ENCODE results near the gene RER1. TPM values are rescaled to one million over a fixed set of nuclear protein-coding genes. Genes with fewer than 3 reads are reported as not detected.

The RER1 gene
- total RNA-seq, 2 donors from 2014 or later: 114 TPM

- H3K36me3 Mint-ChIP-seq (ENCODE audit: low read depth): no peaks in the 10 kb centered on the region
- H3K4me1 Mint-ChIP-seq: no peaks in the 10 kb centered on the region
- DNase-seq: no peak
- TF ChIP-seq CTCF (conservative IDR thresholded peaks at IDR 0.05): no peak
- no peaks in the 10 kb centered on the region for H3K9me3 ChIP-seq (ENCODE audit: control insufficient read depth, low read length)
- no peaks in the 10 kb centered on the region for H3K9me3 Mint-ChIP-seq
- H3K27ac ChIP-seq (ENCODE audit: low read depth, low read length): no peak overlapping the region
- H3K4me3 ChIP-seq (ENCODE audit: low read length): no peak overlapping the region
- H3K36me3 ChIP-seq (ENCODE audit: control insufficient read depth, insufficient read depth, low read length): no peaks in the 10 kb centered on the region
- H3K4me3 Mint-ChIP-seq: no peak overlapping the region
- no peaks in the 10 kb centered on the region for H3K4me1 ChIP-seq (ENCODE audit: control insufficient read depth, insufficient read depth, low read length)
- peaks cover 43% of the 10 kb centered on the region for H3K27me3 ChIP-seq (ENCODE audit: control insufficient read depth, insufficient read depth, low read length, poor library complexity, severe bottlenecking)
- WGBS, 2 experiments (ENCODE audit: insufficient coverage in 1 of 2, insufficient read length in 1 of 2): 84 to 88% methylated on average over 11 to 13 of the region's 13 CpGs
- H3K9ac ChIP-seq (ENCODE audit: extremely low read depth, low read length, poor library complexity, severe bottlenecking): no peak overlapping the region
- H3K27ac Mint-ChIP-seq: no peak overlapping the region
- peaks cover 38% of the 10 kb centered on the region for H3K27me3 Mint-ChIP-seq (ENCODE audit: insufficient read depth)
Measured at GRCh38 chr1:2441746-2442145, 50.1 kb downstream of the RER1 start.

- no peak overlapping the region for H3K27ac Mint-ChIP-seq
- no peaks in the 10 kb centered on the region for H3K9me3 ChIP-seq (ENCODE audit: control insufficient read depth, low read length)
- H3K4me3 Mint-ChIP-seq: no peak overlapping the region
- H3K4me1 ChIP-seq (ENCODE audit: control insufficient read depth, insufficient read depth, low read length): no peaks in the 10 kb centered on the region
- no peaks in the 10 kb centered on the region for H3K36me3 Mint-ChIP-seq (ENCODE audit: low read depth)
- DNase-seq: no peak
- H3K4me3 ChIP-seq (ENCODE audit: low read length): no peak overlapping the region
- 86 to 100% methylated on average over 1 to 6 of the region's 6 CpGs for WGBS, 2 experiments (ENCODE audit: insufficient coverage in 1 of 2, insufficient read length in 1 of 2)
- H3K27me3 ChIP-seq (ENCODE audit: control insufficient read depth, insufficient read depth, low read length, poor library complexity, severe bottlenecking): peaks cover 43% of the 10 kb centered on the region
- no peaks in the 10 kb centered on the region for H3K9me3 Mint-ChIP-seq
- no peaks in the 10 kb centered on the region for H3K4me1 Mint-ChIP-seq
- H3K27me3 Mint-ChIP-seq (ENCODE audit: insufficient read depth): peaks cover 38% of the 10 kb centered on the region
- no peak overlapping the region for H3K27ac ChIP-seq (ENCODE audit: low read depth, low read length)
- H3K9ac ChIP-seq (ENCODE audit: extremely low read depth, low read length, poor library complexity, severe bottlenecking): no peak overlapping the region
- TF ChIP-seq CTCF (conservative IDR thresholded peaks at IDR 0.05): no peak
- no peaks in the 10 kb centered on the region for H3K36me3 ChIP-seq (ENCODE audit: control insufficient read depth, insufficient read depth, low read length)
Measured at GRCh38 chr1:2442661-2443060, 51.0 kb downstream of the RER1 start.

- Histone ChIP-seq H3K27me3 (ENCODE audit: control insufficient read depth, insufficient read depth, low read length, poor library complexity, severe bottlenecking) (peaks cover 43% of the 10 kb centered on the region), H3K27ac (ENCODE audit: low read depth, low read length) (no peak overlapping the region), H3K36me3 (ENCODE audit: control insufficient read depth, insufficient read depth, low read length) (no peaks in the 10 kb centered on the region), H3K4me3 (ENCODE audit: low read length) (no peak overlapping the region), H3K9ac (ENCODE audit: extremely low read depth, low read length, poor library complexity, severe bottlenecking) (no peak overlapping the region), H3K9me3 (ENCODE audit: control insufficient read depth, low read length) (no peaks in the 10 kb centered on the region), H3K4me1 (ENCODE audit: control insufficient read depth, insufficient read depth, low read length) (no peaks in the 10 kb centered on the region)
- Mint-ChIP-seq H3K4me1 (no peaks in the 10 kb centered on the region), H3K27ac (no peak overlapping the region), H3K36me3 (ENCODE audit: low read depth) (no peaks in the 10 kb centered on the region), H3K9me3 (no peaks in the 10 kb centered on the region), H3K4me3 (no peak overlapping the region), H3K27me3 (ENCODE audit: insufficient read depth) (peaks cover 38% of the 10 kb centered on the region)
- TF ChIP-seq CTCF (conservative IDR thresholded peaks at IDR 0.05): peak; percentile 62
- 2 to 4% methylated on average over 29 to 107 of the region's 107 CpGs for WGBS, 2 experiments (ENCODE audit: insufficient coverage in 1 of 2, insufficient read length in 1 of 2)
- DNase-seq: peak; percentile 81
Measured at GRCh38 chr1:2443277-2444137, 51.9 kb downstream of the RER1 start.
